Right ventricle myocardium superior (tissue), 1 donor: ENCODE data around the gene TSPAN5. TPM values are rescaled to one million over a fixed set of nuclear protein-coding genes. Genes with fewer than 3 reads are reported as not detected.

Experiments
- ATAC-seq: fragments of 200-7000 bp; cut with Tn5 transposase; one replicate; pipeline ENCODE4 v1.9.1; 2020; ENCODE audit warnings: mild to moderate bottlenecking; ENCODE audit not compliant: poor library complexity
- DNase-seq: peaks from one replicate; pipeline ENCODE4 v3.0.0-alpha.2; 2020
- intact Hi-C: fragments of 100-400 bp; cut with DNase I; formaldehyde crosslinking; loops from one replicate; pipeline ENCODE4 v1.11.2; 2022
- total RNA-seq: library from RNA; stranded (reverse); fragmentation: NEBNext Ultra II Directional; extraction: Animal tissue kit (Norgen Biotek cat#: 25700); gene quantifications from one replicate; pipeline ENCODE4 v1.2.1, GENCODE V29; 2021
- donor health status: DM: no; HTN: yes; CAD: no; lungs with severe emphysema.

The TSPAN5 gene
- total RNA-seq, 1 donor from 2014 or later, result 1.6 TPM

GRCh38 chr4:98516042-98516440, 142.4 kb downstream of the TSPAN5 start:
- ATAC-seq (no peak), DNase-seq (no peak)
- intact Hi-C loops, result no loop called here

DNA sequence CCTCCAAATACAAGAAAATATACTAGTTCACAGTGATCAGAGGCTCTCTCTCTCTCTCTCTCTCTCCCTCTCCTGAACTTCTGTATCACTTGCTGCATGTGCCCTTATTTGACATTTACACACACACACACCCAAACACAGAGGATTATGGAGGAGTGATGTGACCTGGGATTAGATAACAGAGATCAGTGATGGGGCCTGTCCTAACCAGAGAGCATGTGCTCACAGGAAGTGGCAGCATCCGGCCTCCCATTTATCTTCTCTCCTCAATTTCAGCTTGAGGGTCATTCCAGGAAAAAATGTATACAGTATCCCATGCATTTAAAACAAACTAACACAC, 143.0 kb downstream of the TSPAN5 start:
- intact Hi-C loops, result no loop called here
- no peak for DNase-seq
- no peak for ATAC-seq

GRCh38 chr4:98514741-98515469, 143.5 kb downstream of the TSPAN5 start:
- ATAC-seq, result no peak
- DNase-seq, result no peak
- intact Hi-C loops, result no loop called here

- ATAC-seq (no peak), DNase-seq (no peak)
- intact Hi-C loops, result no loop called here
Measured at GRCh38 chr4:98512918-98513317, 145.5 kb downstream of the TSPAN5 start.

DNA sequence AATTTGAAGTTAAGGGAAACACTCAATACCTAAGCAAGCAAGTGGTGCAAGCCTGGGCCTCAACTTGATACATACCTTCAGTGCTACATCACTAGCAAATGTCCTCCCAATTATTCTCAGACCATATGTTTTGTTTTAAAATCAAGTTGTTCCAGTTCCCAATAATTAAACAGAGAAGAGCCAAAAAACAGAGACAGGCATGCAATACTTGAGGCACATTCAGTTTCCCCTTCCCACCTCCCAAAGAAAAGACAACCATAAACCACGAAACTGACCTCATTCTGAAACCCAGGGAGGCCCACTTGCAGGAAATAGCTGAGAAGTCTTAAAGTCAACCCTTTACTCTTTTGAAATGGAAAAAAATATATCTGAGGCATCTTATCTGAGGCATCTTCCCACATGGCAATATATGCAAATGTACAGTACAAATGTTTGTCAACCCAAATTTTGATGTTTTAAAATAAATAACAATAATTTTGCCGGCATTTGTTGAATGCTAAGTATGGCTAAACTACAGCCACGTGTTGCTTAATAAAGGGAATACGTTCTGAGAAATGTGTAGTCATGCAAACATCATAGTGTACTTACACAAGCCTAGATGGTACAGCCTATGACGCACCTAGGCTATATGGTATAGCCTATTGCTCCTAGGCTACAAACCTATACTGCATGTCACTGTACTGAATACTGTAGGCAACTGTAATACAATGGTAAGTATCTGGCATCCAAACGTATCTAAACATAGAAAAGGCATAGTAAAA, 147.5 kb downstream of the TSPAN5 start:
- ATAC-seq (no peak), DNase-seq (no peak)
- intact Hi-C loops, result no loop called here

- no peak for DNase-seq
- intact Hi-C loops, result no loop called here
- ATAC-seq, result no peak
Measured at GRCh38 chr4:98510340-98510739, 148.1 kb downstream of the TSPAN5 start.

DNA sequence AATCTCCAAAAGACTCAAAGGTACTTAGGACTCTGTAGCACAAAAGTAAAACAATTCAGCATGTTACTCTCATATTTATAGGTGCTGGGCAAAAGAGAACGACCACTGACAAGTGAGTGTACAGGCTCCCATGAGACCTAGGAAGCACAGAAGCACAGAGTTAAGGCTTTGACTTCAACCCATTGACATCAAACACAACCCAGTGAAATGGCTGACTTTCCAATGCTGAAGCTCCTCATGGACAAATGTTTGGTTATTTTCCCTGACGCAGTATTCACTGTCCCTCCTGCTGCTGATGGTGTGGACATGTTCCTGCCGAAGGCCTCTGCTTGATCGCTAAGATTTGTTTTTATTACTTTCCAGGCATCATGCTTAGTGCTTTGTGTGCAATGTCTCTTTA, 148.7 kb downstream of the TSPAN5 start:
- intact Hi-C loops, result no loop called here
- ATAC-seq, result no peak
- DNase-seq, result no peak

DNA sequence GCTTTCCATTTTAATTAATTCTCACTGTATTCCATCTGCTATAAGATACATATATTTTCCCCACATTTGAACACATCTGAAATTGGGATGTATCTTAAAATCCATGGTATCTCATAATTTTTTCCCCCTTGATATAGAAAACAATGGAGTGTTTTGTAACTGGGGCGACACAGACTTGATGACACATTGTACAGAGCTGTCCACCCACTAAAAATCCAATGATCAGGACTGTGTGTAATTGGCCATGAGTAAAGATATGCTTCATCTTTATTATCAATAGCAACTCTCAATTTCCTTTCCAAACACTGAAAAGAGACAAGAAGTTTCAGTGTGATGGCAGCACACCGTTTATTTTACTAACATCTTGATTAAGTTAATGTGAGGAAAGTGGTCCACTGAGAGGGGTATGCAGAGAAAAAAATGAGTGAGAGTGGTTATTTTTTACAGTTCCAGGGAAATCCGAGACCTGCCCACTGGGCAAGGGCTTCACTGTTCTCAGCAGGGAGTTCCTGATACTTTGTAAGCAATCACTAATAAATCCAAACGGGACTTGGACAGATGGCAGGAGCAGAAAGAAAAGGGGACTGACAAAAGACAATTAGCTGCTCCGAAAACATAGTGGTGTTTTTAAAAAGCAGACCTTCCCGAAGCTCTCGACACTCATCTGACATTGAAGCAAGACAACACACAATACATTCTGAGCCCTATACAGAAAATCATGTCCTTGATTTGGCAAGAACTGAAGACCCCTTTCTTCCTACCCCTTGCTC, 149.4 kb downstream of the TSPAN5 start:
- no peak for DNase-seq
- ATAC-seq, result no peak
- intact Hi-C loops, result no loop called here

GRCh38 chr4:98508248-98508647, 150.2 kb downstream of the TSPAN5 start:
- intact Hi-C loops, result no loop called here
- ATAC-seq (no peak), DNase-seq (no peak)

- no peak for ATAC-seq
- intact Hi-C loops, result no loop called here
- no peak for DNase-seq
Measured at GRCh38 chr4:98507299-98507698, 151.1 kb downstream of the TSPAN5 start.

DNA sequence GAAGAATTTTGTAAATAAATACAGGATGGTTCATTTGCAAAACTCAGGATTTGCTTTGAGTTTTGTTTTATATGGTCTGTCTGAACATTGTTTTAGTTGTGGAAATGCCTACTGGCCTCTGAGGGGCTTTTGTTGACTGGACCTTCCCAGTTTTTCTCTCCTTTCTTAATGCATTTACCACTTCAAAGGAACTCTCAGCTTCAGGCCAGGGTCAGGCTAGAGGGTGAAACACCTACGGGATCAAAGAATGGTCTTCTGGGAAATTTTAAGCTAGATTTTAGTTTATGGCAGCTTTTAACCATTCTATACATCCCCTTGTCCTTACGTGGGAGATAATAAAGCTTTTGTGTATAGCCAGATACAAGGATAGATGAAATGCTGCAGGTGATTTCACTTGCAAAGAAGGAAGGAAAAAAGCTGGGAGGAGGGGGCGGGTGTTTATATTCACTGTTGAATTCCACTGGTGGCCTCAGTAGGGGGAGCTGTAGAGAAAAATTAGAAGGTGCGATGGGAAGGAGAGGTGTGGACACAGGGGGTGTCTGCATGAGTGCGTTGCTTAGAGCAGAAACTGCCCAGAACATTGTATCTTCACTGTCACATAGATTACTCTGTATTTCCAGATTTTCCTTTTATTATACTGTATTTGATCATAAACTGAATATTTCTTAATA, 151.8 kb downstream of the TSPAN5 start:
- ATAC-seq, result no peak
- intact Hi-C loops, result no loop called here
- no peak for DNase-seq

- intact Hi-C loops, result no loop called here
- ATAC-seq, result no peak
- DNase-seq, result no peak
Measured at GRCh38 chr4:98505992-98506391, 152.4 kb downstream of the TSPAN5 start.

DNA sequence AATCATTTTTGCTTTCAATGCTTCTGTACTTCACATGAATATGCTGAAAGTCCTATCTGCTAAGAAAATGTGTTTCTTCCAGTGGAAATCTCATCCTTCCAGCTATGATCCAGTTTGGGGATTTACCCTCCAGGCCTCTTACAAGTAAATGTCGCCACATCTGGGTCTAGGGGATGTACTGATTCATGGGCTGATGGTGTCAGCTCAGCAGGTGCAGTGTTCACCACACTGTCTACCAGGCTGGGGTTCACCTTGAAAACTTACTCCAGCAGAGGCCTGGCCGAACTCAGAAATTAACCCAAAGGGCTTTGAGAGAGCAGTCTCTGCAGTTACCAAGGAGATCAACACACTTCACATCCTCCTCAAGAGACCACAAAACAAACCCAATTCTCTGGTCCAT, 154.3 kb downstream of the TSPAN5 start:
- intact Hi-C loops, result no loop called here
- ATAC-seq, result no peak

DNA sequence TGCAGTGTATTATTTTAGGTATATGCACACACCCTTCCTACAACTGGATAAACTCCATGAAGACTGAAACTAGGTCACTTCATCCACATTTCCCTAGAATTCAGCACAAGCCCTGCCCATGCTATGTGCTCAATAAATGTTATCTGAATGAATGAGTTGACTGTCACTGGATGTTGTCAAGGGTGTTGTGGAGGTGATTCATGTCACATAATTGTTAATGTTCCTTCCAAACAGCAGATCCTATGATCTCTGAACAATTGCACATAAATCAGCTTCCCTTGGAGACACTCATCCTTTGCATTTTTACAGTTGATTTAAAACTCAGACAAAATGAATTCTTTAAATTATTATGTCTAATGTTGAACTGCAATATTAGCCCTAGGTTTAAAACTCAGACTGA, 154.7 kb downstream of the TSPAN5 start:
- DNase-seq, result no peak
- ATAC-seq, result no peak
- intact Hi-C loops, result no loop called here

More for the DNA sequence above, 154.3 kb downstream of the TSPAN5 start:
- no peak for DNase-seq

DNA sequence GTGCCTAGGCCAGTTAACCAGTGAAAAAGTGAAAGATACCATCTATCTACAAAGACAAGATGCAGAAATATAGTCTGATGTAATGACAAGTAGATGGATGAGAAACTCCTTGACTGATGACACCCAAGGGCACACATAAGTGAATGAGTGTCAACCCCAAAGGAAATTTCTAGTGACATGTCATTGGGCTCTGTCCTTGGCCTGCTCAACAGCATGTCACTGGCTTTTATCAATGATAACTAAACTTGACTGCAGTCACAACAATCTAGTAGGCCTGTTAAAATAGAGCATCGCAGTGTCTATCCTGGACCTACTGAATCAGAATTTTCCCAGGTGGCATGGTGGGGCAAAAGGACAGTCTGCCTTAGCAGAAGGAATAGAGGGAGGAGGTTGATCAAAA, 155.8 kb downstream of the TSPAN5 start:
- ATAC-seq, result no peak
- intact Hi-C loops, result no loop called here

GRCh38 chr4:98502031-98502430, 156.4 kb downstream of the TSPAN5 start:
- no peak for DNase-seq
- intact Hi-C loops, result no loop called here
- ATAC-seq, result no peak

More for the DNA sequence above, 155.8 kb downstream of the TSPAN5 start:
- no peak for DNase-seq

- intact Hi-C loops, result no loop called here
- no peak for ATAC-seq
- DNase-seq, result no peak
Measured at GRCh38 chr4:98501383-98501782, 157.0 kb downstream of the TSPAN5 start.

GRCh38 chr4:98498774-98499173, 159.6 kb downstream of the TSPAN5 start:
- DNase-seq (no peak), ATAC-seq (no peak)
- intact Hi-C loops, result no loop called here

- ATAC-seq, result no peak
Measured at GRCh38 chr4:98496152-98496845, 162.1 kb downstream of the TSPAN5 start.

More at GRCh38 chr4:98496152-98496845, 162.1 kb downstream of the TSPAN5 start:
- no peak for DNase-seq
- intact Hi-C loops, result no loop called here
